Placental pericyte (primary cell): ENCODE results near the gene TMEM256. TPM values are rescaled to one million over a fixed set of nuclear protein-coding genes. Genes with fewer than 3 reads are reported as not detected.

Experiments
- total RNA-seq: library from RNA; depleted of rRNA; stranded (reverse); fragments of >200 nt; gene quantifications from 2 replicates; pipeline ENCODE4 v1.2.3, GENCODE V29; 2012

The TMEM256 gene
- total RNA-seq = 33.3 and 54.4 TPM in 2 replicates

DNA sequence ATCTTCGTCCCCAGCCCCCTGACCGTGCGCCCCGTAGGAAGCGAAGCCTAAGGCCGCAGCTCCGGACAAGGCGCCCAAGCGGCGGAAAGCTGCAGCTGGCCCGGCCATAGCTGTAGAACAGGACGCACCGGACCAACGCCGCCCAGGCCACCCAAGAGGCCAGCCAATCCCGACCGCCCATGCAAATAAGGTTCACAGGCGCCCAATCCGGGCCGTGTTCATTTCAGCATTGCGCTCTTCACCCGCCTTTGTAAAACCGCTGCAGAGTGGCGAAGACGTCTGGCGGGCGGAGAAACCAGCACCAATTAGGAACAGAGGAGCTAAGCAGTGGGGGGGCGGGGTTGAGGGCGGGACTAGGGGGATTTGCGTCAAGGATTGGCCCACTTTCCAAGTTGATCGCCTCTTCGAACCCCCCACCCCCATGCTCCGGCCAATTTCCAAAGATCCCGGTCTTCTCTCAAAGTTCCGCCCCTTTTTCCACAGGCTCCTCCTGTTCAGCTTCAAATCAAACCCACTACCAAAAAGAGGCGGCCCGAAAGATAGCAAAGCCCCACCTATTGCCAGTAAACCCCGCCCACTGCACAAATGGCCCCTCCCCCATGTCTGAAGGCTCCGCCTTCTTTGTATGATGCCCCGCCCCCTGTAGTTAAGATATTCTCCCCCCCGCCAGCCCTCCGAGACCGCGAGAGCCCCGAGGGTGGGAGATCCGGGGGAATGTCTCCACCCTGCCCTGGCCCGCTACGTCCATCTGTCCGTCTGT is at the start of gene TMEM256:
Gene TMEM256 (minus strand): TSS at position 121 of the 760 bp plus-strand sequence. CDS start 13 bp downstream, at position 108.

DNA sequence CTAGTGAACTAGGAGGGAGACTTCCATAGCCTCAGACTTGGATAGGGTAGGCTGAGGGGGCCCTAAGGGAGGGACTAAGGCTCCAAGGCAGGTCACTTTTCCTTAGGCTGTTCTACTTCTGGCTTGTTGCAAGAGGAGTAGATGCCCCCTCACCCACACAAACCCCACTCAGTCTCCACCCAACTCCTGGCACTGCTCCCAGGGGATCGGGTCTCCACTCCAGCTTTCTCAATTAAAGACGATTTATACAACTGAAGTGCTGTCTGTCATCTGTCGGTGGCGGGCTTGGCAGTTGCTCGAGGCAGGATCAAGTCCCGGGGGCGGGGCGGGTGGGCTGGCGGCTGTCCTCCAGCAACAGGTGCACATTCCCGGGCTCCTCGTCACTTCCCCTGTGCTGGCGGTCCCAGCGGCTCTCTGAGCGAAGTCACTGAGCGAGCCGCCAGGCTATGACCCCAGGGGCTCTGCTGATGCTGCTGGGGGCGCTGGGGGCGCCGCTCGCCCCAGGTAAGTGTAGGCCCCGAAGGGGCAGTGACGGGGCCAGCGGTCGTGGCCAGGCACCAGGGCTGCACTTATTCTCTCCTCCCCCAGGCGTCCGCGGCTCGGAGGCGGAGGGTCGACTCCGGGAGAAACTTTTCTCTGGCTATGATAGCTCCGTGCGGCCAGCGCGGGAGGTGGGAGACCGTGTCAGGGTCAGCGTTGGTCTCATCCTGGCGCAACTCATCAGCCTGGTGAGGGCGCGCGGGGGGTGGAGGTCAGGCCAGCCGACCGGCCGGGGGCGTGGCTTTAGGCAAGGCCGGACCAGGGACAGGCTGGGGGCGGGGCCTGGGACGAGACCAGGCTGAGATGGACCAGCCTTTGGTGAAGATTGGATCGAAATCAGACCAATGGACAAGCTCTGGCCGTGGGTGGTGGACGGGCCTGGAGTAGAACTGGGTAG is 41.1 kb upstream of the TMEM256 start, which contains the start of gene CHRNB1:
Gene CHRNB1 (plus strand): TSS at position 380 of the 937 bp plus-strand sequence. CDS start 67 bp downstream, at position 447.

DNA sequence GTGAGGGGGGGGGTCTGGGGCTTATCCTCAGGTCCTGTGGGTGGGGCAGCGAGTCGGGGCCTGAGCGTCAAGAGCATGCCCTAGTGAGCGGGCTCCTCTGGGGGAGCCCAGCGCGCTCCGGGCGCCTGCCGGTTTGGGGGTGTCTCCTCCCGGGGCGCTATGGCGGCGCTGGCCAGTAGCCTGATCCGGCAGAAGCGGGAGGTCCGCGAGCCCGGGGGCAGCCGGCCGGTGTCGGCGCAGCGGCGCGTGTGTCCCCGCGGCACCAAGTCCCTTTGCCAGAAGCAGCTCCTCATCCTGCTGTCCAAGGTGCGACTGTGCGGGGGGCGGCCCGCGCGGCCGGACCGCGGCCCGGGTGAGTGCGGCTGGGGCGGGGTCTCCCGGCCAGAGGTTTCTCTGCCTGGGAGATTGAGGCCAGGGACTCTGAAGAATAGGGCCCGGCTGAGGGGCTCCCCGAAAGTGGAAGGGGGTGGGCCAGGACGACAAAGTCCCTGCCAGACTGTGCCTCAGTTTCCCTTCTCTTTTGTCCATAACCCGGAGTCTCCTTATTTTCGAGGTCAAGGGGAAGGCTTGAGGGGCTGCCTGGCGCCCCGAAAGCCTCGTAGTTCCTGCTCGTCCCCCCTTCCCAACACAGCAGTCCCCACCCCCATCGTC is 35.7 kb upstream of the TMEM256 start, which contains the start of gene FGF11:
Gene FGF11 (plus strand): TSS at position 51 of the 651 bp plus-strand sequence. CDS start 109 bp downstream, at position 160.

DNA sequence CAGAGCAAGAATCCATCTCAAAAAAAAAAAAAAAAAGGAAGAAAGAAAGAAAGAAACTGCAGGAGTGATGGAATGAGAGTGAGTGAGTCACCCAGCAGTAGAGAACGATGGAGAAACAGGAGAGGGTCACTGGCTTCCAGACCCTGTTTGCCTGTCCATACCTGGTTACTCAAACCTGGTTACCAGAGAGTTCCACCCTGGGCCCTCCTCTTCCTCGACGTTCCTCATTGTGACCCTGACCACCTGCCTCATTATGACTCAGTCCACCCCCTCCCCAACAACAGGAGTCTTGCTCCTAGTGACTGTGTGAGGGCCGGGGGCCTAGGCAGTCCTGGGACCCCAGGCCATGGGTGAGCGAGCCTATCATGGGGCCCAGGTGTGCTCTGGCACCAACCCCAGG is 24.7 kb upstream of the TMEM256 start, which contains the start of gene SPEM3:
Gene SPEM3 (plus strand): TSS at position 301 of the 400 bp plus-strand sequence. CDS start 46 bp downstream, at position 347.

DNA sequence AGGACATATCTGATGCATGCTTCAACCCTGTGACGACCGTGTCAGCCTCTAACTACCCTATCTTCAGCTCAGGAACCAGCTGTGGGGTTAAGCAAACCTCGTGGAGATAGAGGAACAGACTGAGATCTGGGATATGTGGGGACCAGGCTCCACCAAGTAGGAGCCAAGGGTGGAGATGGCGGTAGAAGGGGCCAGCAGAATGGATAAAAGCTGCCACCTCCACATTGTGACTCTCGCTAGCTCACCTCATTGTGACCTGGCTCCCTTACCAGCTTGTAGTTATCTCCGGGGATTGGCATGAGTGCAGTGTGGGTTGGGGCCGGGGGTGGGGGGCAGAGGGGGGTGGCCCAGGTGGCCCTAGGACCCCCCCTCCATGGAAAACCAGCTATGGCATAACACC is 21.4 kb upstream of the TMEM256 start, which contains the start of gene SPEM2:
Gene SPEM2 (plus strand): TSS at position 301 of the 400 bp plus-strand sequence. CDS start 73 bp downstream, at position 374.

DNA sequence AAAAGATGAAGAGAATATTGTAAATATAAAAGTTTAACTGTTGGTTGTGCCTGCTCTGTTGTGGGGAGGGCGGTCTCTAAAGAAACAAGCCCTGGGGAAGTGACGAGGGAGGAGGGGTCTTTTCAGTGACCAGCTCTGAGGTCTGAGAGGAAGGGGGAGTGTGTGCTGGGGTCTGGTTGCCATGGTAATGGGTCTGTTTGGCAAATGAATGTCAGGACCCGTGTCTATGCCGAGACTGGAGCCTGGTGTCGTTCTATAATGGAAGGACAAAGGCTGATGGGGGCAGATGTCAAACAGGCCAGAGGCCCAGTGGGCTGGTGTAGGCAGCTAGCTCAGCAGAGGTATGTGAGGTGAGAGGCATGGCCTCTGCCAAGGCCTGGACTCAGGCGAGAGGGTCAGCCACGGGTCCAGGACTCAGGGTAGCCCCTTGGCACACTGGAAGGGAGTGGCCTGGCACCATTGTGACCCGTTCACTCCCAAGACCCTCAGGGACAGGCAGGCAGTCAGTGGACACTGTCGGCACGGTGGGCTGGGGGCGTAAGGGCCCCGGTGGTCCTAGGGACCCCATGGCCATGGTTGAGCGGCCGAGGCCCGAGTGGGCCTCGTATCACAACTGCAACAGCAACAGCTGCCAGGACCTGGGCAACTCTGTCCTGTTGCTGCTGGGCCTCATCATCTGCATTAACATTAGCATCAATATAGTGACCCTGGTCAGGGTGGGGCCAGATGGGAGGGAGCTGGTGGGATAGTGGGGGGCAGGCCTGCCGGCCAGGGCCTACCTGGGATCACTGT is 16.1 kb upstream of the TMEM256 start, which contains the start of gene SPEM1:
Gene SPEM1 (plus strand): TSS at position 506 of the 792 bp plus-strand sequence. CDS start 61 bp downstream, at position 567.

DNA sequence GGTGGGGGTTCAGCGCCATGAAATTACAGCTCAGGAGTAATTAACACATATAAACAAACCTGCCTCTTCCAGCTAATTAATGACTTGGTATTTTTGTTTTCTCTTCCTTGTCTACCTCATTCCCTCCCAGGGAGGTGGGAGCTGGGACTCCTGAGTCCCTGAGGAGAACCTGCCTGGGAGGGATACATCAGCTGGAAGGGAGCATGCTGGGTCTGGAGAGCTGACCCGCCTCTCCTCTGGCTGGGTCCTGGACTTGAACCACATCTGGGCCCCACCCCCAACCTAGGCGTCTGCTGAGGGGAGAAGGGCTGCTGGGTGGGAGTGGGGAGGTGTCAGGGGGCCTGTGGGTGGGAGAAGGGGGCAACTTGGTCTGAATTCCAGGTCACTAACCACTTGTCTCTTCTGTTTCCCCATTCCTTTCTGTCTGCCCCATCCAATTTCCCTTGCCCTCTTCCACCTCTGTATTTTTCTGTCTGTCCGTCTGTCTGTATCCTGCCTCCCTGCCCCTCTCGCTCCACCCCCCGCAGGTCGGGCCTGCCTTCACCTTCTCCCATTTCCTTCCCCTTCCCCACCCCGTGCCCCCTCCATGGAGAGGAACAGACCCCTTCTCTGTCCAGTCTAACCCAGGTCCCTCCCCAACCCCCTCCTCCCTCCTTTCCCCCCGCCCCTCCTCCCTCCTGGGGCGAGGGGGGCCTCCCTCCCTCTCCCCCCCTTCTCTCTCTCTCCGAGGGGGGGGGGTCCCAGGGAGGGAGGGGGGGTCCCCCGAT is 3.8 kb upstream of the TMEM256 start, which contains the start of gene NLGN2:
Gene NLGN2 (plus strand): TSS at position 361 of the 767 bp plus-strand sequence. CDS start 411 bp downstream, outside the sequence.

DNA sequence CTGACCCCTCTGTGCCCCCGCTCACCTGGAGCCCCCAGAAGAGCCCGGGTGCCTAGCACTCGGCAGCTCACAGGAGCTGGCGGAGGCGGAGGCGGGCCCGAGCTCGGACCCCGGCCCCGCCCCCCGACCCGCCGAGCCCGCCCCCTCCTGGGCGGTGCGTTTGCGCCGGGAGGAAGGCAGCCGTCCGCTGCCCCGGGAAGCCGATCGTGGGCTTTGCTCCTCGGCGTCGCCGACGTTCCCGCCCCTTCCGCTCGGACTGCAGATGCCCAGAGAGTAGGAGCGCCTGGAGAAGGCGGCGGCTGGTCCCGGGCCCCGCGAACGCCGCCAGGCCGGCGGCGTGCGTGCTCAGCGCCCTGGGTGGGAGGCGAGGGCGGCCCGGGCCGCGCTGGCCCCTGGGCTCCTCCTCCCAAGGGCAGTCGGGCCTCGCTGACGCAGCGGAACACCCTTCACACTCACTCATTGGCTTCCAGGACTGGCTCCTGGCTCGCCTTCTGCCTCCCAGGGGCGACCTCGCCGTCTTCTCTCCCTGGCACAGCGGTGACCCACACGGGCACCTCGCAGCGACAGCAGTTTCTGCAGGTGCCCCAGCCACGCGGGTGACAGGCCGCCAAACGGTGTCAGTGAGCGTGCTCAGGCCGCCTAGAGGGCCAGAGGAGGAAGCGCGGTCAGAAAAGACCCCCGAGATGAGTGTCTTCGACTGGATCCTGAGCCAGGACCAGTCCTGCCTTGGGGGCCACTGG is 9.3 kb downstream of the TMEM256 start, which contains the start of gene PLSCR3:
Gene PLSCR3 (minus strand): TSS at position 74 of the 740 bp plus-strand sequence. CDS start 415 bp downstream, outside the sequence.

DNA sequence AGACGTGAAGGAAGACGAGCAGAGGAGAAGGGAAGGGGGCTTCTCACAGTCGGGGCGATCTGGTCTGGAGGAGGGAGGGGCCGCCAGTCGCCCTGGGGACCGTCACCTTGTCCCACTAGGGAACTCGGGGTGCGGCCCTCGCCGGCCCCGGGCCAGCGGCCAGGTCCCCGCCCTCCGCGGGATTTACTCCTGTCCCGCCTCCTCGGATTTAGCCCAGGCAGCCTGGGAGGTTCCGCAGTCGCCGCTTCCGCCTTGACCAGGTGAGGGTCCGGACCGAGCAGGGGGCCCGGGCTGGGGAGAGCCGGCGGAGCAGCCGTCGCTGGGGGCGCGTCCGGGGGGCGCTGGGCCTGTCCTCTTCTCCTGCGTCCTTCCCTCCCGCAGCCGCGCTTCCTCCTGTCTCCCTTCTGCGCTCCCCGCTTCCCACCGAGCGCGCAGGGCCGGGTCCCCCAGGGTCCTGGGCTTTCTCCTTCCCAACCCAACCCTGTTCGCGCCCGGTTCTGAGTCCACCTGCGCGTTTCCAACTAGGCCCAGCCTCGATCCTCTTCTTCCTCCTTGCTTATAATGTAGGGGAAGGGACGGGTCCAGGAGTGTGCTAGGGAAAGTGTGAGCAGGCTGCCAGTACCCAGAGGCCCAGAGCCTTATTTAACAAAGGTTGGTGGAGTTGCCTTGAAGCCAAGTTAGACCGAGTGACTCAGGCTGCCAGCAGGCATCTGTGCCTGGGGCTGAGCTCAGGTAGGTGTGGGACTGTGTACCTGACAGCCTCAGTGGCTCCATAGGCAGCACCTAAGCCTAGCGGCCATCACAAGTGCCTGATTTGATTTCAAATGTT is 22.8 kb downstream of the TMEM256 start, which contains the start of gene TNK1:
Gene TNK1 (plus strand): TSS at position 235 of the 829 bp plus-strand sequence. CDS start 1,838 bp downstream, outside the sequence.

DNA sequence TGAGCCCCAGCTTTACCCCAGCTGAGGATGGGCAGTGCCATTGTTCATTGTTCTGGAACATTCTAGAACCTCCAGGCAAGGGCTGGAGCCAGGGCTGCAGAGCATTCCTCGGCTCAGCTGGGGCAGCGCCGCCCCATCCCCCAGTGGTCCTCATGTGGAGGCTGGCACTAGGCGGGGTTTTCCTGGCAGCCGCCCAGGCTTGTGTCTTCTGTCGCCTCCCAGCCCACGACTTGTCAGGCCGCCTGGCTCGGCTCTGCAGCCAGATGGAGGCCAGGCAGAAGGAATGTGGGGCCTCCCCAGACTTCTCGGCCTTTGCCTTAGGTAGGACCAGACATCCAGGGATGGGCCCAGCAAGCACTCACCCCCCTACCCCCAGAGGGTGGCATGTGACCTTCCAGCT is 48.8 kb downstream of the TMEM256 start, which contains the start of gene TMEM95:
Gene TMEM95 (plus strand): TSS at position 104 of the 400 bp plus-strand sequence. CDS start 49 bp downstream, at position 153.

Other genes starting within 250 kb of the TMEM256 start
- gene ASGR1, start 224.7 kb downstream of the TMEM256 start, total RNA-seq = 0.86 and 1.5 TPM in 2 replicates
- 17.7 and 22.3 TPM in 2 replicates for gene DLG4, start 184.3 kb downstream of the TMEM256 start, total RNA-seq
- gene ACADVL, start 184.2 kb downstream of the TMEM256 start, total RNA-seq = 126 and 188 TPM in 2 replicates
- gene DVL2, start 169.6 kb downstream of the TMEM256 start, total RNA-seq = 82.8 and 90.8 TPM in 2 replicates
- 46.1 and 64.1 TPM in 2 replicates for gene PHF23, start 164.6 kb downstream of the TMEM256 start, total RNA-seq
- 124 and 548 TPM in 2 replicates for gene GABARAP, start 161.6 kb downstream of the TMEM256 start, total RNA-seq
- 38.7 and 47.4 TPM in 2 replicates for gene CTDNEP1, start 152.4 kb downstream of the TMEM256 start, total RNA-seq
- gene ELP5, start 151.9 kb downstream of the TMEM256 start, total RNA-seq = 27.4 and 44.0 TPM in 2 replicates
- gene CLDN7, start 141.6 kb downstream of the TMEM256 start, total RNA-seq = 2.6 and 7.4 TPM in 2 replicates
- gene SLC2A4, start 122.4 kb downstream of the TMEM256 start, total RNA-seq = 0.22 TPM in 1 of 2 replicates, not detected in the other
- gene YBX2, start 109.5 kb downstream of the TMEM256 start, total RNA-seq = not detected in 2 replicates
- 599 and 1,060 TPM in 2 replicates for gene EIF5A, start 96.5 kb downstream of the TMEM256 start, total RNA-seq
- 52.5 and 65.7 TPM in 2 replicates for gene GPS2, start 88.7 kb downstream of the TMEM256 start, total RNA-seq
- gene NEURL4, start 74.8 kb downstream of the TMEM256 start, total RNA-seq = 22.1 and 25.2 TPM in 2 replicates
- 0.22 TPM in 1 of 2 replicates, not detected in the other for gene ACAP1, start 67.6 kb downstream of the TMEM256 start, total RNA-seq
- gene KCTD11, start 51.9 kb downstream of the TMEM256 start, total RNA-seq = 7.2 and 7.7 TPM in 2 replicates
- gene TMEM95, start 48.9 kb downstream of the TMEM256 start, total RNA-seq = not detected in 2 replicates
- 0.22 TPM in 1 of 2 replicates, not detected in the other for gene TNK1, start 23.0 kb downstream of the TMEM256 start, total RNA-seq
- gene PLSCR3, start 9.6 kb downstream of the TMEM256 start, total RNA-seq = 23.6 and 28.1 TPM in 2 replicates
- 5.2 and 5.7 TPM in 2 replicates for gene NLGN2, start 3.7 kb upstream of the TMEM256 start, total RNA-seq
- not detected in 2 replicates for gene SPEM1, start 16.2 kb upstream of the TMEM256 start, total RNA-seq
- gene SPEM2, start 21.5 kb upstream of the TMEM256 start, total RNA-seq = not detected in 2 replicates
- gene SPEM3, start 24.8 kb upstream of the TMEM256 start, total RNA-seq = not detected in 2 replicates
- gene TMEM102, start 31.3 kb upstream of the TMEM256 start, total RNA-seq = 1.1 and 2.1 TPM in 2 replicates
- under 0.01 and 0.44 TPM in 2 replicates for gene FGF11, start 35.4 kb upstream of the TMEM256 start, total RNA-seq
- 2.9 and 3.3 TPM in 2 replicates for gene CHRNB1, start 41.0 kb upstream of the TMEM256 start, total RNA-seq
- 24.3 and 35.8 TPM in 2 replicates for gene ZBTB4, start 75.5 kb upstream of the TMEM256 start, total RNA-seq
- gene SLC35G6, start 77.3 kb upstream of the TMEM256 start, total RNA-seq = not detected in 2 replicates
- gene POLR2A, start 80.3 kb upstream of the TMEM256 start, total RNA-seq = 75.7 and 125 TPM in 2 replicates
- gene TNFSF12, start 145.0 kb upstream of the TMEM256 start, total RNA-seq = 10.2 and 10.7 TPM in 2 replicates
- 0.44 and 0.72 TPM in 2 replicates for gene TNFSF13, start 154.7 kb upstream of the TMEM256 start, total RNA-seq
- 56.9 and 109 TPM in 2 replicates for gene SENP3, start 157.8 kb upstream of the TMEM256 start, total RNA-seq
- gene CD68, start 175.5 kb upstream of the TMEM256 start, total RNA-seq = 16.9 and 20.6 TPM in 2 replicates
- gene MPDU1, start 179.8 kb upstream of the TMEM256 start, total RNA-seq = 103 and 203 TPM in 2 replicates
- gene SOX15, start 186.0 kb upstream of the TMEM256 start, total RNA-seq = 0.22 and 0.57 TPM in 2 replicates
- gene FXR2, start 210.8 kb upstream of the TMEM256 start, total RNA-seq = 40.0 and 60.8 TPM in 2 replicates
- 16.5 and 26.0 TPM in 2 replicates for gene SAT2, start 223.7 kb upstream of the TMEM256 start, total RNA-seq
- 1.8 TPM in 1 of 2 replicates, not detected in the other for gene SHBG, start 226.0 kb upstream of the TMEM256 start, total RNA-seq
- not detected in 2 replicates for gene ATP1B2, start 246.8 kb upstream of the TMEM256 start, total RNA-seq